GM19324 (cell line): ENCODE data around the gene SLC36A2.
A peak's percentile ranks its signal among the peaks of the same experiment; 100 is the strongest.
"Not testable (repeated sequence)": the region's sequence is repeated elsewhere in the genome, so short reads cannot be mapped to it uniquely, and the experiment has no call there.

Experiments
- ATAC-seq: cut with Tn5 transposase; IDR thresholded peaks from one replicate; pipeline ENCODE4 v1.9.1; 2021; ENCODE audit warnings: mild to moderate bottlenecking, moderate library complexity; ENCODE audit not compliant: unreplicated experiment, low FRiP score

Gene SLC36A2

GRCh38 chr5:151328734-151329133 is 18.6 kb downstream of the SLC36A2 start:
- ATAC-seq = no peak

GRCh38 chr5:151327585-151327984 is 19.8 kb downstream of the SLC36A2 start:
- ATAC-seq = no peak

- ATAC-seq = no peak
Observed at GRCh38 chr5:151326266-151326665, 21.1 kb downstream of the SLC36A2 start.

GRCh38 chr5:151320481-151320880 is 26.9 kb downstream of the SLC36A2 start:
- ATAC-seq = no peak

- ATAC-seq = peak; percentile 64
Observed at GRCh38 chr5:151318850-151319732, 28.3 kb downstream of the SLC36A2 start.

GRCh38 chr5:151317871-151318270 is 29.5 kb downstream of the SLC36A2 start:
- ATAC-seq = no peak

- peak; percentile 71 for ATAC-seq
Observed at GRCh38 chr5:151315998-151316597, 31.3 kb downstream of the SLC36A2 start.

- no peak for ATAC-seq
Observed at GRCh38 chr5:151313357-151313756, 34.0 kb downstream of the SLC36A2 start.

- ATAC-seq = no peak
Observed at GRCh38 chr5:151312756-151313324, 34.5 kb downstream of the SLC36A2 start.

- ATAC-seq = no peak
Observed at GRCh38 chr5:151310932-151311331, 36.4 kb downstream of the SLC36A2 start.

- ATAC-seq = not testable (repeated sequence)
Observed at GRCh38 chr5:151309821-151310220, 37.5 kb downstream of the SLC36A2 start.

- not testable (repeated sequence) for ATAC-seq
Observed at GRCh38 chr5:151309266-151309665, 38.1 kb downstream of the SLC36A2 start.

- ATAC-seq = no peak
Observed at GRCh38 chr5:151303666-151304065, 43.7 kb downstream of the SLC36A2 start, which contains the start of gene SLC36A3. SLC36A3 (minus strand) TSS chr5:151303766; CDS start chr5:151303354, 412 bp downstream.

GRCh38 chr5:151298063-151298855 is 49.1 kb downstream of the SLC36A2 start:
- ATAC-seq = no peak

- no peak for ATAC-seq
Observed at GRCh38 chr5:151296974-151297373, 50.4 kb downstream of the SLC36A2 start.

- no peak for ATAC-seq
Observed at GRCh38 chr5:151296478-151296830, 50.9 kb downstream of the SLC36A2 start.

- no peak for ATAC-seq
Observed at GRCh38 chr5:151295791-151296477, 51.4 kb downstream of the SLC36A2 start.

- ATAC-seq = no peak
Observed at GRCh38 chr5:151295138-151295537, 52.2 kb downstream of the SLC36A2 start.

- ATAC-seq = no peak
Observed at GRCh38 chr5:151293624-151294023, 53.7 kb downstream of the SLC36A2 start.

- no peak for ATAC-seq
Observed at GRCh38 chr5:151288180-151288579, 59.2 kb downstream of the SLC36A2 start.
